ENCODE measurements around the gene NT5C2. TPM values are rescaled to one million over a fixed set of nuclear protein-coding genes. Genes with fewer than 3 reads are reported as not detected.

The NT5C2 gene
- total and polyA plus RNA-seq, 2 donors (not counting 1 experiment from before 2014, with no cell fraction given): 74.3 to 82.2 TPM

GRCh38 chr10:103125323-103126267 lies 67.5 kb downstream of the NT5C2 start:
- no peak overlapping the region for H3K9ac ChIP-seq (ENCODE audit: insufficient read depth, low read length)
- no peak overlapping the region for H2AFZ ChIP-seq (ENCODE audit: low read length)
- H3K27ac ChIP-seq (ENCODE audit: insufficient read depth, low read length): no peak overlapping the region
- H3K4me2 ChIP-seq (ENCODE audit: extremely low read depth, insufficient read depth, low read length): no peak overlapping the region
- H3K27me3 ChIP-seq (ENCODE audit: control insufficient read depth, insufficient read depth, low read length): no peaks in the 10 kb centered on the region
- H3K4me1 ChIP-seq (ENCODE audit: control insufficient read depth, extremely low read depth, insufficient read depth, low read length): no peaks in the 10 kb centered on the region
- no peaks in the 10 kb centered on the region for H4K20me1 ChIP-seq (ENCODE audit: control insufficient read depth, extremely low read depth, insufficient read depth, low read length)
- H3K9me3 ChIP-seq (ENCODE audit: control insufficient read depth, insufficient read depth, low read depth, low read length): no peaks in the 10 kb centered on the region
- H3K79me2 ChIP-seq (ENCODE audit: control insufficient read depth, insufficient read depth, low read length): no peaks in the 10 kb centered on the region
- H3K36me3 ChIP-seq (ENCODE audit: control insufficient read depth, insufficient read depth, low read length): no peaks in the 10 kb centered on the region
- TF ChIP-seq EZH2 (IDR thresholded peaks at IDR 0.05; ENCODE audit: low read length, missing control alignments): no peak
- no peak for TF ChIP-seq CTCF (conservative IDR thresholded peaks at IDR 0.05 in 1 of 2, IDR thresholded peaks at IDR 0.05 in 1 of 2; ENCODE audit: low read depth in 1 of 2, low read length in 2 of 2)
- no peak overlapping the region for H3K4me3 ChIP-seq (replicated peaks in 1 of 4; ENCODE audit: control extremely low read depth in 1 of 4, insufficient read depth in 1 of 4, low read depth in 3 of 4, low read length in 4 of 4)
- DNase-seq (ENCODE audit: low read depth in 2 of 2): peak in 1 of 2 donors; percentile 84

GRCh38 chr10:103124420-103125096 lies 68.5 kb downstream of the NT5C2 start:
- Histone ChIP-seq H3K79me2 (ENCODE audit: control insufficient read depth, insufficient read depth, low read length) (no peaks in the 10 kb centered on the region), H4K20me1 (ENCODE audit: control insufficient read depth, extremely low read depth, insufficient read depth, low read length) (no peaks in the 10 kb centered on the region), H3K27me3 (ENCODE audit: control insufficient read depth, insufficient read depth, low read length) (no peaks in the 10 kb centered on the region), H3K9me3 (ENCODE audit: control insufficient read depth, insufficient read depth, low read depth, low read length) (no peaks in the 10 kb centered on the region), H3K4me1 (ENCODE audit: control insufficient read depth, extremely low read depth, insufficient read depth, low read length) (no peaks in the 10 kb centered on the region), H2AFZ (ENCODE audit: low read length) (no peak overlapping the region), H3K4me2 (ENCODE audit: extremely low read depth, insufficient read depth, low read length) (no peak overlapping the region), H3K27ac (ENCODE audit: insufficient read depth, low read length) (no peak overlapping the region), H3K4me3 (replicated peaks in 1 of 4; ENCODE audit: control extremely low read depth in 1 of 4, insufficient read depth in 1 of 4, low read depth in 3 of 4, low read length in 4 of 4) (no peak overlapping the region), H3K9ac (ENCODE audit: insufficient read depth, low read length) (no peak overlapping the region), H3K36me3 (ENCODE audit: control insufficient read depth, insufficient read depth, low read length) (no peaks in the 10 kb centered on the region)
- no peak for DNase-seq (ENCODE audit: low read depth in 2 of 2)
- no peak for TF ChIP-seq CTCF (conservative IDR thresholded peaks at IDR 0.05 in 1 of 2, IDR thresholded peaks at IDR 0.05 in 1 of 2; ENCODE audit: low read depth in 1 of 2, low read length in 2 of 2)
- no peak for TF ChIP-seq EZH2 (IDR thresholded peaks at IDR 0.05; ENCODE audit: low read length, missing control alignments)

- H3K4me3 ChIP-seq (replicated peaks in 1 of 4; ENCODE audit: control extremely low read depth in 1 of 4, insufficient read depth in 1 of 4, low read depth in 3 of 4, low read length in 4 of 4): no peak overlapping the region
- no peak overlapping the region for H3K27ac ChIP-seq (ENCODE audit: insufficient read depth, low read length)
- DNase-seq (ENCODE audit: low read depth in 2 of 2): no peak
- H3K27me3 ChIP-seq (ENCODE audit: control insufficient read depth, insufficient read depth, low read length): no peaks in the 10 kb centered on the region
- no peak overlapping the region for H3K9ac ChIP-seq (ENCODE audit: insufficient read depth, low read length)
- no peaks in the 10 kb centered on the region for H3K79me2 ChIP-seq (ENCODE audit: control insufficient read depth, insufficient read depth, low read length)
- H2AFZ ChIP-seq (ENCODE audit: low read length): no peak overlapping the region
- no peaks in the 10 kb centered on the region for H3K4me1 ChIP-seq (ENCODE audit: control insufficient read depth, extremely low read depth, insufficient read depth, low read length)
- H3K9me3 ChIP-seq (ENCODE audit: control insufficient read depth, insufficient read depth, low read depth, low read length): no peaks in the 10 kb centered on the region
- no peaks in the 10 kb centered on the region for H4K20me1 ChIP-seq (ENCODE audit: control insufficient read depth, extremely low read depth, insufficient read depth, low read length)
- TF ChIP-seq EZH2 (IDR thresholded peaks at IDR 0.05; ENCODE audit: low read length, missing control alignments): no peak
- no peaks in the 10 kb centered on the region for H3K36me3 ChIP-seq (ENCODE audit: control insufficient read depth, insufficient read depth, low read length)
- H3K4me2 ChIP-seq (ENCODE audit: extremely low read depth, insufficient read depth, low read length): no peak overlapping the region
Observed at GRCh38 chr10:103123282-103124024, 69.6 kb downstream of the NT5C2 start.

Data from fibroblast of lung (primary cell).